ENCODE data around the gene PTPRK.

DNA sequence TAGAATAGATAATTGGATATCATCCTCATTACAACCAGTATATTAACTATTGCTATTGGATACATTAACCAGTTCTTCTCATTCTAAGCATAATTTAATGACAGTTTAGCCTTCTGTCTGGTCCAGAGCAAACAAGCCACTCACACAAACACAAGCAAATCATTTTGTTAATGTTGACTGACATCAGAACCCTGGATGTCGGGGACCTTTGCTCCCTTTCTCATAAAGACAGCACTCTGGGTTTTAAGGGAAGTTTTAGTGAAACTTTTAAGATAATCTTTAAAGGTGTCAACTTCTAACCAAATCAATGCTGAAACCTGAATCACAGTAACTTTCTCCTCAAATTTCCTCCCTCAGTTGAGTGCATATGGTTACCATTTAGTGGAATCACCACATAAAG lies 113.9 kb downstream of the PTPRK start:
- TF ChIP-seq ZFP3 (CRISPR knock-in tag; IDR thresholded peaks at IDR 0.05) (no peak), RARB (CRISPR knock-in tag; IDR thresholded peaks at IDR 0.05) (no peak), ZNF8 (CRISPR knock-in tag; IDR thresholded peaks at IDR 0.05) (no peak)

Measured in SK-N-SH treated with all-trans-retinoic acid at 6 μM for 48 hours (cell line).